Transverse colon (tissue), 4 donors: ENCODE data around the gene KIAA0232.

Experiments
- CTCF ChIP-seq, 5 experiments: fragments of 200-600 bp in 3 of 5; fragments of 450-650 bp in 2 of 5; sonication (generic) in 3 of 5; IDR thresholded peaks; 1 replicate in 2 of 5; 2 replicates in 3 of 5; pipeline ENCODE4 v1.5.1; 2016 to 2017; ENCODE audit warnings: antibody characterized with exemption in 5 of 5, inconsistent platforms in 3 of 5, mild to moderate bottlenecking in 2 of 5, moderate library complexity in 1 of 5
- EP300 ChIP-seq: sonication (generic); formaldehyde crosslinking; IDR thresholded peaks from one replicate; pipeline ENCODE4 v1.6.1; 2017; ENCODE audit warnings: antibody characterized with exemption, low read depth
- POLR2A ChIP-seq: fragments of 450-650 bp; IDR thresholded peaks from one replicate; pipeline ENCODE4 v1.6.1; 2016; ENCODE audit warnings: antibody characterized with exemption, mild to moderate bottlenecking, moderate library complexity
- POLR2AphosphoS5 ChIP-seq, 3 donors: sonication (generic); formaldehyde crosslinking; IDR thresholded peaks; one replicate each; pipeline ENCODE4 v1.6.1; 2016; ENCODE audit warnings: antibody characterized with exemption in 3 of 3

GRCh38 chr4:6852582-6852981 is 70.1 kb downstream of the KIAA0232 start:
- TF ChIP-seq POLR2A (no peak), CTCF (IDR thresholded peaks at IDR 0.05) (no peak), POLR2AphosphoS5 (IDR thresholded peaks at IDR 0.05) (no peak), EP300 (no peak)
